WTC11 (cell line): Measurements from ENCODE around the gene C10orf88. TPM values are rescaled to one million over a fixed set of nuclear protein-coding genes. Genes with fewer than 3 reads are reported as not detected.

ENCODE experiments used
- ATAC-seq: fragments of 200-7000 bp; cut with Tn5 transposase; 2 replicates; pipeline ENCODE4 v1.10.0; 2021; ENCODE audit warnings: mild to moderate bottlenecking, moderate library complexity
- CTCF ChIA-PET: fragments of 300-600 bp; sonication (Branson Sonifier 250); formaldehyde crosslinking; loops from one replicate; lab custom pipeline; 2021; ENCODE audit warnings: antibody characterized with exemption; lab: Charles Lee
- POLR2A ChIA-PET: fragments of 350-600 bp; sonication (Branson Sonifier 250); formaldehyde crosslinking; loops from one replicate; lab custom pipeline; 2021; ENCODE audit warnings: antibody characterized with exemption; lab: Charles Lee
- DNase-seq: peaks from one replicate; pipeline ENCODE4 v3.0.0; 2021; ENCODE audit warnings: low spot score
- H3K27ac Mint-ChIP-seq: 2 replicates; pipeline ENCODE4 v1.8.0; 2021; ENCODE audit warnings: mixed read lengths
- H3K27me3 Mint-ChIP-seq: 2 replicates; pipeline ENCODE4 v1.8.0; 2021; ENCODE audit warnings: low read depth, mild to moderate bottlenecking, moderate library complexity, mixed read lengths
- H3K36me3 Mint-ChIP-seq: 2 replicates; pipeline ENCODE4 v1.8.0; 2021; ENCODE audit warnings: mixed read lengths
- H3K4me1 Mint-ChIP-seq: 2 replicates; pipeline ENCODE4 v1.8.0; 2022; ENCODE audit warnings: mixed read lengths
- H3K4me3 Mint-ChIP-seq: 2 replicates; pipeline ENCODE4 v1.8.0; 2021; ENCODE audit warnings: mild to moderate bottlenecking, moderate library complexity, mixed read lengths
- H3K9me3 Mint-ChIP-seq: 2 replicates; pipeline ENCODE4 v1.8.0; 2021; ENCODE audit warnings: mixed read lengths
- ARID4B ChIP-seq: sonication (generic); formaldehyde crosslinking; IDR thresholded peaks from 2 replicates; pipeline ENCODE4 v1.8.0; 2023; ENCODE audit warnings: missing genetic modification reagents, mild to moderate bottlenecking, borderline replicate concordance
- CDX4 ChIP-seq: fragments of 250-450 bp; sonication (Bioruptor Pico); IDR thresholded peaks from 2 replicates; pipeline ENCODE4 v1.9.0; 2021; ENCODE audit warnings: moderate library complexity, mild to moderate bottlenecking, inconsistent platforms, borderline replicate concordance
- ETV6 ChIP-seq: sonication (generic); formaldehyde crosslinking; IDR thresholded peaks from 2 replicates; pipeline ENCODE4 v1.8.1; 2022; ENCODE audit warnings: mild to moderate bottlenecking, missing genetic modification reagents
- FOXK1 ChIP-seq: sonication (generic); formaldehyde crosslinking; IDR thresholded peaks from 2 replicates; pipeline ENCODE4 v1.8.0; 2022; ENCODE audit warnings: mild to moderate bottlenecking, moderate library complexity, missing genetic modification reagents
- HMGA2 ChIP-seq: fragments of 250-450 bp; sonication (Bioruptor Pico); IDR thresholded peaks from 2 replicates; pipeline ENCODE4 v1.4.0; 2021; ENCODE audit warnings: mild to moderate bottlenecking, moderate library complexity
- IRF1 ChIP-seq: sonication (generic); formaldehyde crosslinking; IDR thresholded peaks from 2 replicates; pipeline ENCODE4 v1.8.0; 2023; ENCODE audit warnings: missing genetic modification reagents
- MAX ChIP-seq: sonication (generic); formaldehyde crosslinking; IDR thresholded peaks from 2 replicates; pipeline ENCODE4 v1.8.0; 2022; ENCODE audit warnings: mild to moderate bottlenecking, missing genetic modification reagents
- MLX ChIP-seq: sonication (generic); formaldehyde crosslinking; IDR thresholded peaks from 2 replicates; pipeline ENCODE4 v1.8.1; 2023; ENCODE audit warnings: mild to moderate bottlenecking, missing genetic modification reagents, moderate library complexity
- NR2C2 ChIP-seq: sonication (generic); formaldehyde crosslinking; IDR thresholded peaks from 2 replicates; pipeline ENCODE4 v1.8.0; 2022; ENCODE audit warnings: mild to moderate bottlenecking, missing genetic modification reagents
- OVOL2 ChIP-seq: fragments of 250-450 bp; sonication (Bioruptor Pico); IDR thresholded peaks from 2 replicates; pipeline ENCODE4 v1.9.0; 2021; ENCODE audit warnings: mild to moderate bottlenecking, borderline replicate concordance
- SMAD3 ChIP-seq: sonication (generic); formaldehyde crosslinking; IDR thresholded peaks from 2 replicates; pipeline ENCODE4 v1.8.0; 2022; ENCODE audit warnings: missing genetic modification reagents, mild to moderate bottlenecking, borderline replicate concordance
- TEAD1 ChIP-seq: sonication (generic); formaldehyde crosslinking; IDR thresholded peaks from 2 replicates; pipeline ENCODE4 v1.8.0; 2022; ENCODE audit warnings: mild to moderate bottlenecking, missing genetic modification reagents
- TEAD4 ChIP-seq: sonication (generic); formaldehyde crosslinking; IDR thresholded peaks from 2 replicates; pipeline ENCODE4 v1.8.0; 2022; ENCODE audit warnings: mild to moderate bottlenecking, missing genetic modification reagents
- ZNF396 ChIP-seq: fragments of 250-450 bp; sonication (Bioruptor Pico); IDR thresholded peaks from 2 replicates; pipeline ENCODE4 v1.8.0; 2021; ENCODE audit warnings: mild to moderate bottlenecking, moderate library complexity, borderline replicate concordance
- total RNA-seq: library from RNA; stranded (reverse); gene quantifications from 3 replicates; pipeline ENCODE4 v1.2.3, GENCODE V29; 2021
- TF ChIP-seq, protein P1 (sequence below): sonication (generic); formaldehyde crosslinking; IDR thresholded peaks from 2 replicates; pipeline ENCODE4 v1.8.1; 2023; ENCODE audit warnings: mild to moderate bottlenecking, missing genetic modification reagents

The C10orf88 gene
- total RNA-seq, 1 experiment from 2014 or later: 6.5 TPM

- TF ChIP-seq TEAD1 (CRISPR knock-in tag) (no peak), SMAD3 (CRISPR knock-in tag) (no peak), ARID4B (CRISPR knock-in tag) (no peak)
Observed at GRCh38 chr10:122894261-122894944, 59.6 kb downstream of the C10orf88 start (continued).

DNA sequence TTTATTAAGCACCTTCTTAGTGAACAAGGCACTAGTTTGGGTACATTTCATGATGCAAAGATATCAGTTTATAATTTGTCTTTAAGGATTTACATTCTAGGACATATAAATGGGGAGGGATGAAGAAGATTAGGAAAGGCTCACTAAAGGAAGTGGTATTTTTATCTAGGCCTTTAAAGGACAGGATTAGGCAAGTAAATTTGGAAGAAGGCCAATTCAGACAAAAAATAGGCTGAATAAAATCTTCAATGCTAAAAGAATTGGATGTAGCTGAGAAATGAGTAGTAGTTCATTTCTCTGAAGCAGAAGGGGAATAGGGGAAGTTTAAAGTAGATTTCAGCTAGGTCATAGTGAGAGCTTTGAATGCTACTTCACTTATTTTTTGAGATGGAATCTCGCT, 69.9 kb downstream of the C10orf88 start:
- ChIA-PET POLR2A (no interaction called here), CTCF (no interaction called here)
- no peak overlapping the region for H3K4me3 Mint-ChIP-seq
- peaks cover 13% of the 10 kb centered on the region for H3K4me1 Mint-ChIP-seq
- peaks cover 19% of the 10 kb centered on the region for H3K27me3 Mint-ChIP-seq
- no peak overlapping the region for H3K27ac Mint-ChIP-seq
- no peak for ATAC-seq
- H3K36me3 Mint-ChIP-seq: peaks cover 4% of the 10 kb centered on the region; the same call in 1 of the 2 replicates
- no peaks in the 10 kb centered on the region for H3K9me3 Mint-ChIP-seq
- DNase-seq: no peak
- TF ChIP-seq HMGA2 (CRISPR knock-in tag): no peak
- no peak for TF ChIP-seq MAX (CRISPR knock-in tag)
- TF ChIP-seq FOXK1 (CRISPR knock-in tag): no peak
- TF ChIP-seq IRF1 (CRISPR knock-in tag): no peak
- TF ChIP-seq MLX: no peak
- TF ChIP-seq, protein P1, sequence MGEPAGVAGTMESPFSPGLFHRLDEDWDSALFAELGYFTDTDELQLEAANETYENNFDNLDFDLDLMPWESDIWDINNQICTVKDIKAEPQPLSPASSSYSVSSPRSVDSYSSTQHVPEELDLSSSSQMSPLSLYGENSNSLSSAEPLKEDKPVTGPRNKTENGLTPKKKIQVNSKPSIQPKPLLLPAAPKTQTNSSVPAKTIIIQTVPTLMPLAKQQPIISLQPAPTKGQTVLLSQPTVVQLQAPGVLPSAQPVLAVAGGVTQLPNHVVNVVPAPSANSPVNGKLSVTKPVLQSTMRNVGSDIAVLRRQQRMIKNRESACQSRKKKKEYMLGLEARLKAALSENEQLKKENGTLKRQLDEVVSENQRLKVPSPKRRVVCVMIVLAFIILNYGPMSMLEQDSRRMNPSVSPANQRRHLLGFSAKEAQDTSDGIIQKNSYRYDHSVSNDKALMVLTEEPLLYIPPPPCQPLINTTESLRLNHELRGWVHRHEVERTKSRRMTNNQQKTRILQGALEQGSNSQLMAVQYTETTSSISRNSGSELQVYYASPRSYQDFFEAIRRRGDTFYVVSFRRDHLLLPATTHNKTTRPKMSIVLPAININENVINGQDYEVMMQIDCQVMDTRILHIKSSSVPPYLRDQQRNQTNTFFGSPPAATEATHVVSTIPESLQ: no peak
- TF ChIP-seq ETV6 (CRISPR knock-in tag): no peak
- no peak for TF ChIP-seq ZNF396 (CRISPR knock-in tag)
- no peak for TF ChIP-seq NR2C2
- TF ChIP-seq OVOL2 (CRISPR knock-in tag): no peak
- no peak for TF ChIP-seq TEAD4 (CRISPR knock-in tag)
- no peak for TF ChIP-seq CDX4 (CRISPR knock-in tag)
- no peak for TF ChIP-seq SMAD3 (CRISPR knock-in tag)
